ENCODE results near the gene DCBLD2. TPM values are rescaled to one million over a fixed set of nuclear protein-coding genes. Genes with fewer than 3 reads are reported as not detected.

Gene DCBLD2
- total RNA-seq, 1 donor: 300 TPM

- TF ChIP-seq, protein P1, sequence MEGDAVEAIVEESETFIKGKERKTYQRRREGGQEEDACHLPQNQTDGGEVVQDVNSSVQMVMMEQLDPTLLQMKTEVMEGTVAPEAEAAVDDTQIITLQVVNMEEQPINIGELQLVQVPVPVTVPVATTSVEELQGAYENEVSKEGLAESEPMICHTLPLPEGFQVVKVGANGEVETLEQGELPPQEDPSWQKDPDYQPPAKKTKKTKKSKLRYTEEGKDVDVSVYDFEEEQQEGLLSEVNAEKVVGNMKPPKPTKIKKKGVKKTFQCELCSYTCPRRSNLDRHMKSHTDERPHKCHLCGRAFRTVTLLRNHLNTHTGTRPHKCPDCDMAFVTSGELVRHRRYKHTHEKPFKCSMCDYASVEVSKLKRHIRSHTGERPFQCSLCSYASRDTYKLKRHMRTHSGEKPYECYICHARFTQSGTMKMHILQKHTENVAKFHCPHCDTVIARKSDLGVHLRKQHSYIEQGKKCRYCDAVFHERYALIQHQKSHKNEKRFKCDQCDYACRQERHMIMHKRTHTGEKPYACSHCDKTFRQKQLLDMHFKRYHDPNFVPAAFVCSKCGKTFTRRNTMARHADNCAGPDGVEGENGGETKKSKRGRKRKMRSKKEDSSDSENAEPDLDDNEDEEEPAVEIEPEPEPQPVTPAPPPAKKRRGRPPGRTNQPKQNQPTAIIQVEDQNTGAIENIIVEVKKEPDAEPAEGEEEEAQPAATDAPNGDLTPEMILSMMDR (IDR thresholded peaks at IDR 0.05; ENCODE audit: insufficient read depth, low read depth, low read length): peak; percentile 58
- no peak overlapping the region for H3K4me3 ChIP-seq (ENCODE audit: low read depth, low read length)
- DNase-seq (ENCODE audit: low read depth): peak; percentile 66
Observed at GRCh38 chr3:98817547-98818041, 83.9 kb downstream of the DCBLD2 start.

DNA sequence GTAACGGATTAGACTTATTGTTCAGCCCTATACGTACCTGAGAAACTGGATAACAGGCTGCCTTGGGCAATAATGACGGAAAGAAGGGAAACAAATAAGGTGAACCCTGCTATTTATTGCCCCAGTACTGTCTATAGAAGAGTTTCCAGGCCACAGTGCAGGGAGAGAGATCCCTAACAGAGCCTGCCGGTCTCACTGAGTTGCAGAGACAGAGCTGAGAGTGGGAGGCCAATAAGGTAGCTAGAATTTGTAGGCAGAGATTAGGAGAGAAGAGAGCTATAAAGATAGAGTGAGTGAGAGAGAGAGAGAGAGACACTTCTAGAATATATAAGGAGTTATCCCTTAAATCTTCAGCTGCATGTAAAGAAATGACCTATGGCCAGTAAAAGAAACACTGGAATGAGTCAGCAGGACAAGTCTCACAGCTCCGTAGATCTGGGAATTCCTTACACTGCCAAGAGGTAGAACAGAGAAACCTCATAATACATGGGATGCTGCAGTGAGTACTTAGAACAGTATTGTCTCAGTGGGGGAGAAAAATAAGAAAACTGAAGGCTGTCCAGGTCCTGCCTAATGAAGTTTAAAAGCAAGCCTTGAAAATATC lies 86.6 kb downstream of the DCBLD2 start:
- TF ChIP-seq, protein P1 (IDR thresholded peaks at IDR 0.05; ENCODE audit: insufficient read depth, low read depth, low read length): no peak
- H3K4me3 ChIP-seq (ENCODE audit: low read depth, low read length): no peak overlapping the region
- peak; percentile 84 for DNase-seq (ENCODE audit: low read depth)

DNA sequence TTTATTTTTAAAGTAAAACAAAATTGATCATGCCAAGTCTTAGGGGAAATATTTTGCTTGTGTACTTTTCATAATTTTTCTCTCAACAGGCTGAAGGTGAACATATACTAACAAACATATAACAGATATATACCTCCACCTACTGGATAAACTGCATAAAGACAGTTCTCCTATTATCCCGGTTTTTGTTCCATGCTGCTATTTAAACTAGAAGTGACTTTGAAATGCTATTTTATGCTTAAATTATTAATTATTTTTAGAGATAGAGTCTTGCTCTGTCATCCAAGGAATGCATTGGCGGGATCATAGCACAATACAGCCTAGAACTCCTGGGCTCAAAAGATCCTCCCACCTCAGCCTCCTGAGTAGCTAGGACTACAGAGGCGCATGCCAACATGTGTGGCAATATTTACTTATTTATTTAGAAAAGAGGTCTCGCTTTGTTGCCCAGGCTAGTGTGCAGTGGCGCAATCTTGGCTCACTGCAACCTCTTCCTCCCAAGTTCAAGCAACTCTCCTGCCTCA lies 88.6 kb downstream of the DCBLD2 start:
- TF ChIP-seq, protein P1 (IDR thresholded peaks at IDR 0.05; ENCODE audit: insufficient read depth, low read depth, low read length): peak; percentile 59
- peak; percentile 60 for DNase-seq (ENCODE audit: low read depth)
- no peak overlapping the region for H3K4me3 ChIP-seq (ENCODE audit: low read depth, low read length)

DNA sequence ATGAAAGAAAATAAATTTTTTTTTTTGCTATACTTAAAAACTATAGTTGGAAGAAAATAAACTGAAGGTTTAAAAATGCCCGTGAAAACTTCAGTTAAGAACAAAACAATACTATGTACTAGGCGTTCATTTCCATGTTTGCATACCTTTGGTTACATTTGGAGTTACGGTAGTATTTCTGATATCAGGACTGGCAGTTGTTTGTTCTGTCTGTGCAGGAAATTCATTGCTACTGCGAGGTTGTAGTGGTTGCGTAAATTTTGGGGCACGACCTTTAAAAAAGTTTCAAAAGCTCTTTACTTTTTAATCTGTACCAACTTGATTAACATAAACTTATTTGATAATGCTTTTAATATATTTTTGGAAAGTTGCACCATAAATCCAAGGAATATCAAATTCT lies 90.4 kb downstream of the DCBLD2 start:
- DNase-seq (ENCODE audit: low read depth): no peak
- no peak overlapping the region for H3K4me3 ChIP-seq (ENCODE audit: low read depth, low read length)
- TF ChIP-seq, protein P1 (IDR thresholded peaks at IDR 0.05; ENCODE audit: insufficient read depth, low read depth, low read length): no peak

GRCh38 chr3:98809557-98809956 lies 91.9 kb downstream of the DCBLD2 start:
- DNase-seq (ENCODE audit: low read depth): peak; percentile 12
- no peak overlapping the region for H3K4me3 ChIP-seq (ENCODE audit: low read depth, low read length)
- TF ChIP-seq, protein P1 (IDR thresholded peaks at IDR 0.05; ENCODE audit: insufficient read depth, low read depth, low read length): no peak

DNA sequence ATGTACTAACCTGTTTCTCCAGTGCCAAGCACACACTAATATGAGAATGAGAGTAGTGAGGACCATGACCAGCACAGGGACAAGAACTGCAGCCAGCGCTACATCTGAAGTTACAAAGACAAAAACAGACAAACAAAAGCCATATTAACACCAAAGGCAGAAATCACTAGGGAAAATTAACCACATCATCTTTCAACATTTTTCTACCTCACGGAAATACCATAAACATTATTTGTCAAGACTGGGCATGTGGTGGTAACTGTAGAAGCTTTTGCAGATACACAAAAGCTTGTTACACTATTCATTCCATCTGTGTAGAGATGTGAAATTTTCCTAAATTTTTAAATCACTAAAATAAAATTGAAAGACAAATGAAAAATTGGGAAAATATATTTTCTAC lies 93.4 kb downstream of the DCBLD2 start:
- TF ChIP-seq, protein P1 (IDR thresholded peaks at IDR 0.05; ENCODE audit: insufficient read depth, low read depth, low read length): no peak
- H3K4me3 ChIP-seq (ENCODE audit: low read depth, low read length): no peak overlapping the region
- DNase-seq (ENCODE audit: low read depth): no peak
